CD4-positive, alpha-beta T cell treated with Interferon gamma for 1 hour (primary cell): Measurements from ENCODE around the gene FFAR2.
"Not testable (repeated sequence)": the region's sequence is repeated elsewhere in the genome, so short reads cannot be mapped to it uniquely, and the experiment has no call there.

Source experiments
- DNase-seq: peaks from one replicate; pipeline ENCODE4 v3.0.0-alpha.2; 2020

FFAR2 gene

GRCh38 chr19:35458192-35458591 lies 10.1 kb downstream of the FFAR2 start:
- DNase-seq: no peak

- peak; percentile 48 for DNase-seq
These were observed 10.8 kb downstream of the FFAR2 start for GRCh38 chr19:35458731-35459391.

GRCh38 chr19:35459414-35460082 lies 11.5 kb downstream of the FFAR2 start:
- no peak for DNase-seq

GRCh38 chr19:35460608-35461007 lies 12.6 kb downstream of the FFAR2 start:
- peak; percentile 36 for DNase-seq

- DNase-seq: no peak
These were observed 13.0 kb downstream of the FFAR2 start for GRCh38 chr19:35461060-35461459.

GRCh38 chr19:35461788-35462187 lies 13.7 kb downstream of the FFAR2 start:
- DNase-seq: not testable (repeated sequence)

GRCh38 chr19:35462476-35462953 lies 14.5 kb downstream of the FFAR2 start:
- DNase-seq: peak; percentile 66

- DNase-seq: not testable (repeated sequence)
These were observed 14.9 kb downstream of the FFAR2 start for GRCh38 chr19:35462956-35463355.

- no peak for DNase-seq
These were observed 18.2 kb downstream of the FFAR2 start for GRCh38 chr19:35466259-35466658.

GRCh38 chr19:35468637-35469036 lies 20.6 kb downstream of the FFAR2 start:
- DNase-seq: peak; percentile 75

GRCh38 chr19:35470128-35470527 lies 22.1 kb downstream of the FFAR2 start:
- no peak for DNase-seq

GRCh38 chr19:35471075-35471474 lies 23.0 kb downstream of the FFAR2 start:
- DNase-seq: not testable (repeated sequence)

GRCh38 chr19:35471946-35472345 lies 23.9 kb downstream of the FFAR2 start:
- no peak for DNase-seq

- no peak for DNase-seq
These were observed 26.0 kb downstream of the FFAR2 start for GRCh38 chr19:35474104-35474503.

- DNase-seq: not testable (repeated sequence)
These were observed 26.5 kb downstream of the FFAR2 start for GRCh38 chr19:35474594-35474993.

GRCh38 chr19:35476149-35476548 lies 28.1 kb downstream of the FFAR2 start:
- no peak for DNase-seq

- no peak for DNase-seq
These were observed 31.0 kb downstream of the FFAR2 start for GRCh38 chr19:35478794-35479677.

GRCh38 chr19:35483089-35483488 lies 35.0 kb downstream of the FFAR2 start:
- no peak for DNase-seq

- peak; percentile 41 for DNase-seq
These were observed 36.4 kb downstream of the FFAR2 start for GRCh38 chr19:35484252-35485036.

- DNase-seq: no peak
These were observed 38.2 kb downstream of the FFAR2 start for GRCh38 chr19:35486268-35486708.

GRCh38 chr19:35487656-35488182 lies 39.7 kb downstream of the FFAR2 start:
- DNase-seq: no peak

- no peak for DNase-seq
These were observed 40.6 kb downstream of the FFAR2 start for GRCh38 chr19:35488677-35489076.
